Stimulated activated memory B cell treated with anti-CD40 and anti-IgM and Interleukin-4, amounts not matched to agents 10 μg/mL and 1 μg/mL and 100 μg/mL, for 72 hours (primary cell): ENCODE results near the gene RPL22L1.
"Not testable (repeated sequence)": the region's sequence is repeated elsewhere in the genome, so short reads cannot be mapped to it uniquely, and the experiment has no call there.

Experiments used
- ATAC-seq: fragments of 150-1000 bp; cut with Tn5 transposase; 2 replicates; pipeline ENCODE4 v1.10.0; 2021
- H3K27ac Mint-ChIP-seq: one replicate; pipeline ENCODE4 v1.8.0; 2022; ENCODE audit warnings: mild to moderate bottlenecking, mixed read lengths
- H3K27me3 Mint-ChIP-seq: one replicate; pipeline ENCODE4 v1.8.0; 2022; ENCODE audit warnings: mixed read lengths
- H3K36me3 Mint-ChIP-seq: one replicate; pipeline ENCODE4 v1.8.0; 2022; ENCODE audit warnings: mixed read lengths
- H3K4me1 Mint-ChIP-seq: one replicate; pipeline ENCODE4 v1.8.0; 2022; ENCODE audit warnings: mixed read lengths
- H3K4me3 Mint-ChIP-seq: one replicate; pipeline ENCODE4 v1.8.0; 2022; ENCODE audit warnings: mild to moderate bottlenecking, moderate library complexity, mixed read lengths
- H3K9me3 Mint-ChIP-seq: one replicate; pipeline ENCODE4 v1.8.0; 2022; ENCODE audit warnings: mixed read lengths

Gene RPL22L1

GRCh38 chr3:170869645-170870593 lies at the start of gene RPL22L1:
Gene RPL22L1, minus strand, starts transcription at chr3:170870195. Its CDS starts 28 bp downstream, at chr3:170870167.
- peak; percentile 99 for ATAC-seq
- no peaks in the 10 kb centered on the region for H3K27me3 Mint-ChIP-seq
- H3K27ac Mint-ChIP-seq: peak within 1 kb of the TSS; percentile 95
- H3K4me1 Mint-ChIP-seq: peaks cover 20% of the 10 kb centered on the region
- peak within 1 kb of the TSS; percentile 90 for H3K4me3 Mint-ChIP-seq
- H3K9me3 Mint-ChIP-seq: no peaks in the 10 kb centered on the region
- H3K36me3 Mint-ChIP-seq: peaks cover 28% of the 10 kb centered on the region

DNA sequence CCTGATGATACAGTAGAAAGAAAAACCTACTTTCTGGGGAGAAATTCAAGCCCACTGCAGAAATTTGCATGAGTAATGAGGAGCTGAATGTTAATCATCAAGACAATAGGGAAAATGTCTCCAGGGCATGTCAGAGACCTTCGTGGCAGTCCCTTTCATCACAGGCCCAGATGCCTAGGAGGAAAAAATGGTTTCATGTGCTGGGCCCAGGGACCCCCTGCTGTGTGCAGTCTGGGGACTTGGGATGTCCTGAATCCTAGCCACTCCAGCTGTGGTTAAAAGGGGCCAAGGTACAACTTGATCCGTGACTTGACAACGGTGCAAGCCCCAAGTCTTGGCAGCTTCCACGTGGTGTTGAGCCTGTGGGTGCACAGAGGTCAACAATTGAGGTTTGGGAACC lies 48.7 kb upstream of the RPL22L1 start:
- Mint-ChIP-seq H3K4me1 (no peaks in the 10 kb centered on the region), H3K4me3 (no peak overlapping the region), H3K27ac (no peak overlapping the region), H3K27me3 (peaks cover 38% of the 10 kb centered on the region), H3K36me3 (no peaks in the 10 kb centered on the region), H3K9me3 (peaks cover 39% of the 10 kb centered on the region)
- no peak for ATAC-seq

DNA sequence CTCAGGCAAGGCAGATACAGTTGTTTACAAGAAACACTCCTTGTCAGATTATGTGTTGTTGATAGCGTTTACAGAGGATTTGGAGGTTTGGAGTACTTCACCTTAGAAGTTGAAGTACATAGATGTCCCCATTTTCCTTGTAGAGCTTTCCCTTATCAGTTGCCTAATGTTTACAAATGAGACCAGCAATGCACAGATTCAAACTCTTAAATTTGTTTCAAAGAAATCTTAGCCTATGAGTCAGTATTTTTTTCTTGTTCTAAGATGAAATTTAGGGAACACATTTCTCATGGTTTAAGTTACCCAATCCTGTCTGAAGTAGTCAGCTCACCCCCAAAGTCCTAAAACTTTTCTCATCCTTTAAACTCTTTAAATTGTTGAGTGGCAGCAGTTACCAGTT lies 44.7 kb upstream of the RPL22L1 start:
- Mint-ChIP-seq H3K9me3 (peaks cover 24% of the 10 kb centered on the region), H3K4me3 (no peak overlapping the region), H3K27me3 (peaks cover 22% of the 10 kb centered on the region), H3K4me1 (no peaks in the 10 kb centered on the region), H3K36me3 (no peaks in the 10 kb centered on the region), H3K27ac (no peak overlapping the region)
- no peak for ATAC-seq

DNA sequence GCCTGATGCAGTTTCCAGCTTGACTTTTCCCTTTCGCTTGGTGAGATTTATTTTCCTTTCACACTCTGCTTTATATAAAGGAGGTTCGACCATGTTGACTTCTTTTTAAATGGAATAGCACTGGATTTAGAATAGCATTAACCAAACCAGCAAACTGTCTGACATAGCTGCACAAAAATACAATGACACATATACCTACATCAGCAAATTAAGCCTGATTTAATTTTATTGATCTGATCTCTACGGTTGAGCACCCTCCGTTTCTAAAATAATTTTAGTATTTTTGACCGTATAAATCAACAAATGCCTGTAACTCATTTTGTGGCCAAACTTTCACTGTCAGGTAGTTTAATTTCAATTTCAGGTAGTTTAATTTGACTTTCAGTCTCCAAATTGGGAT lies 44.2 kb upstream of the RPL22L1 start:
- Mint-ChIP-seq H3K27ac (no peak overlapping the region), H3K4me3 (no peak overlapping the region), H3K4me1 (no peaks in the 10 kb centered on the region), H3K9me3 (peaks cover 24% of the 10 kb centered on the region), H3K27me3 (peaks cover 17% of the 10 kb centered on the region), H3K36me3 (no peaks in the 10 kb centered on the region)
- ATAC-seq: no peak

- Mint-ChIP-seq H3K27ac (no peak overlapping the region), H3K27me3 (peaks cover 7% of the 10 kb centered on the region), H3K9me3 (peaks cover 10% of the 10 kb centered on the region), H3K36me3 (no peaks in the 10 kb centered on the region), H3K4me1 (peaks cover 12% of the 10 kb centered on the region), H3K4me3 (no peak overlapping the region)
- ATAC-seq: no peak
Measured at GRCh38 chr3:170911051-170911450, 41.1 kb upstream of the RPL22L1 start.

DNA sequence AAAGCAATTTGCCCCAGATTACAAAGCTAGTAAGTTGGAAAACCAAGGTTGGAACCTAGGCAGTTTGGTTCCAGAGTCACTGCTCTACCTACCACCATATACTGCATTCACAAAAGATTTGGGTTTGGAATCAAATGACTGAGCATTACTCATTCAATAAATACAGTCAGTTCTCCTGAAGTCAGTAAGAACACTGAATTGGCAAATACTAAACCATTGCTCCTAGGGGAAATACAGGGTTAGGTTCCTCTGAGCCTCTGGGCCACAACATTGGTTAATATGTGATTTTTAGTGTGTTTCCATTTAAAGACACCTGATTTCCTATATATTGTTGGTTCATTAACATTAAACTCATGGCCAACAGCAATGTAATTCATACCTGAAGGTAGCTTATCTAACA lies 40.5 kb upstream of the RPL22L1 start:
- H3K27ac Mint-ChIP-seq: no peak overlapping the region

GRCh38 chr3:170909129-170909903 lies 39.3 kb upstream of the RPL22L1 start:
- peak overlapping the region; percentile 99 for H3K4me3 Mint-ChIP-seq
- H3K27ac Mint-ChIP-seq: peak overlapping the region; percentile 86

More for the DNA sequence above, 40.5 kb upstream of the RPL22L1 start:
- Mint-ChIP-seq H3K4me1 (peaks cover 12% of the 10 kb centered on the region), H3K9me3 (peaks cover 8% of the 10 kb centered on the region), H3K4me3 (no peak overlapping the region), H3K27me3 (peaks cover 7% of the 10 kb centered on the region), H3K36me3 (no peaks in the 10 kb centered on the region)
- ATAC-seq: no peak

DNA sequence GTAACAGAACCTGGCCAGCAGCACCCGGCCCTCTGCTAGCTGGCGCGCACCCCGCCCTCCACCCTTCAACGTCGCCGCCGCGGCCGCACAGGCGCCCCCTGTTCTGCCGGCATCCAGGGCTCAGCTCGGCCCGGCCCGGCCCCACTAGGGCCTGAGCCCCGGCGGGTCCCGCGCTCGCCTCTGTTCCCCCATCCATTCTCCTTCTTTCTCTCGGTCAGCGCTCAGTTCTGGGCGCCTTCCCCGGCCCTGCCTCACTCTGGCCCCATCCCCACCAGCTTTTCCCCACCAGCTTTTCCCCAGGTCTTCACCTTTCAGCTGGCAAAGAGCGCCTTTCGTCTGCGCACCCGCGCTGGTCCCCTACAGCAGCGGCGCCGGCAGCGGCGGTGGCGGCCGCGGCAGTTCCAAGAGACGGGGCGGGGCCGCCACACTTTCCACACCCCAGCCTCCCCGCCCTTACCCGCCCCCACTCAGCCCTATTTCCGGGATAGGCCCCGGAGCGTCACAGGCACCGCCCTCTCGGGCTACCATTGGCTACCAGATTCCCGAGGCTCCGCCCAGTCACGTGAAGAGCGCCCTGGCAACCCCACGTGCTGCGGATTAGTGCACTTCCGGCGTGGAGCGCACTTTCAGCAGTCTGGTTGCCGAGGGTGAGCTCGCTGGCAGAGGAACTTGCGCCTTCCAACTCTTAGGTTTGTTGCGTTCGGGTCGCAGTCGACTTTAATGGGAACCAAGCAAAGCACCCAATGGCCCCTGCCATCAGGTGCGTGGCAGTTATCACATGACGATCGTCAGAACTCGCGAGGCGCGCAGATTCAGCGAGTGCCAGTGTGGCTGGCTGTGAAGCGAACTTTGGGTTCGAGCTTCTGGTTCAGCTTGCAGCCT lies 38.5 kb upstream of the RPL22L1 start, which contains the start of gene EIF5A2:
Gene EIF5A2 (minus strand): TSS at position 403 of the 882 bp plus-strand sequence. CDS start 831 bp downstream, outside the sequence.
- Mint-ChIP-seq H3K27me3 (no peaks in the 10 kb centered on the region), H3K9me3 (peaks cover 5% of the 10 kb centered on the region), H3K4me1 (peaks cover 12% of the 10 kb centered on the region), H3K27ac (peak within 1 kb of the TSS; percentile 86), H3K36me3 (no peaks in the 10 kb centered on the region), H3K4me3 (peak within 1 kb of the TSS; percentile 99)
- ATAC-seq: peak; percentile 97

More at GRCh38 chr3:170909129-170909903, 39.3 kb upstream of the RPL22L1 start:
- Mint-ChIP-seq H3K9me3 (peaks cover 5% of the 10 kb centered on the region), H3K36me3 (no peaks in the 10 kb centered on the region), H3K4me1 (peaks cover 12% of the 10 kb centered on the region), H3K27me3 (no peaks in the 10 kb centered on the region)
- ATAC-seq: no peak

GRCh38 chr3:170907637-170908234 lies 37.7 kb upstream of the RPL22L1 start:
- no peak for ATAC-seq
- Mint-ChIP-seq H3K4me3 (peak overlapping the region; percentile 99), H3K27me3 (no peaks in the 10 kb centered on the region), H3K4me1 (peaks cover 12% of the 10 kb centered on the region), H3K36me3 (peaks cover 5% of the 10 kb centered on the region), H3K27ac (peak overlapping the region; percentile 86), H3K9me3 (peaks cover 5% of the 10 kb centered on the region)

DNA sequence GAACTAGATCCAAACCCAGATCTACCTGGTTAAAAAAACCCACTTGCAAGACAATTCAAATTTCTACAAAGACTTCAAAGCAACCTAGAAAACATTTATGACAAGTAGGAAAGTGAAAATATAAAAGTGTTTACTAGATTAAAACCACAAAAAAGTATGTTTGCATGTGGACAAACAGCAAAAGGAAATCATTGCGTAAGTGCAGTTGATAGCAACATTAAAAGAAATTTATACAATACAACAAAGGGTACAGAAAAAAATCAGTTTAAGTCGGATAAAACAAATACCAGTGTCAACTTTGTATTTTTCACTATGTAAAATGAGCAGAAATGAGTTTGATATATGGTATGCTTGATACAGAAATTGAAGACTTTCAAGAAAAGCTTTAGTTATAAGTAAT lies 35.9 kb upstream of the RPL22L1 start:
- Mint-ChIP-seq H3K27ac (no peak overlapping the region), H3K4me1 (peaks cover 12% of the 10 kb centered on the region), H3K9me3 (peaks cover 5% of the 10 kb centered on the region), H3K36me3 (peaks cover 11% of the 10 kb centered on the region), H3K4me3 (no peak overlapping the region), H3K27me3 (no peaks in the 10 kb centered on the region)
- ATAC-seq: no peak

DNA sequence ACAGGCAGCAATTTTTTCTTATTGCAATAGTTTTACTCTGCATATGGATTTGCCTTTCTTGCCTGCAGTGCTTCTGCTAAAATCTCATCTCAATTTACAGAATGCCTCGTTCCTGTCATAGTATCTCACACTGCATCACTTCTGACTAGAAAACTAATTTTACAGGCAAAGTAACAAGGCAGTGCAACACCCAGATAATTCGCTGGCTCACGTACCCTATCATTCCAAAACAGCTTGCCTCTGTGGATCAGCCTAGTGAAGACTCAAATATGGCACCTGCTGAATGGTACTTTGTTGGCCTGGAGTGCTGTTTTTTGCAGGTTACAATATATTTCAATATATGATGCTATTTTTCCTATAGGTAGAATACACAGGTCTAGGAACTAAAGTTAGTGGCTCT lies 33.1 kb upstream of the RPL22L1 start:
- peaks cover 7% of the 10 kb centered on the region for H3K4me1 Mint-ChIP-seq
- H3K36me3 Mint-ChIP-seq: peaks cover 23% of the 10 kb centered on the region
- H3K27ac Mint-ChIP-seq: no peak overlapping the region
- no peaks in the 10 kb centered on the region for H3K9me3 Mint-ChIP-seq
- no peak overlapping the region for H3K4me3 Mint-ChIP-seq
- no peaks in the 10 kb centered on the region for H3K27me3 Mint-ChIP-seq
- ATAC-seq: no peak

DNA sequence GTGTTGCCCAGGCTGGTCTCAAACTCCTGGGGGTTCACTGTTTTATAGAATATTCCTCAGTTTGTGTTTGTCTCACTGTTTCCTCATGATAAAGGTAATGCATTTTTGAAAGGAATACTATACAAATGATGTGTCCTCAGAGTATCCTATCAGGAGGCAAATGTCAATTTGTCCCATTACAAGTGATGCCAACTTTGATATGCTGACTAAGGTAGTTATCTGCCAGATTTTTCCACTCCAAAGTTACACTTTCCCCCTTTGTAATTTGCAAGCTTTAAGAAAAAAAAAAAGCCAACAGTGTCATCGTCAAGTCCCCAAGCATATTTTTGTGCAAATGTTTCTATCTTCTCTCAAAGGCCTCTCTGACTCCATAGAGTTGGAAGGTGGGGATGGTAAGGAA lies 29.5 kb upstream of the RPL22L1 start:
- peaks cover 42% of the 10 kb centered on the region for H3K36me3 Mint-ChIP-seq
- no peaks in the 10 kb centered on the region for H3K27me3 Mint-ChIP-seq
- ATAC-seq: no peak
- no peak overlapping the region for H3K4me3 Mint-ChIP-seq
- H3K4me1 Mint-ChIP-seq: no peaks in the 10 kb centered on the region
- no peak overlapping the region for H3K27ac Mint-ChIP-seq
- peaks cover 4% of the 10 kb centered on the region for H3K9me3 Mint-ChIP-seq

GRCh38 chr3:170897978-170898377 lies 28.0 kb upstream of the RPL22L1 start:
- H3K27me3 Mint-ChIP-seq: no peaks in the 10 kb centered on the region
- H3K36me3 Mint-ChIP-seq: peaks cover 39% of the 10 kb centered on the region
- no peak overlapping the region for H3K4me3 Mint-ChIP-seq
- ATAC-seq: no peak
- no peaks in the 10 kb centered on the region for H3K4me1 Mint-ChIP-seq
- peaks cover 4% of the 10 kb centered on the region for H3K9me3 Mint-ChIP-seq
- H3K27ac Mint-ChIP-seq: no peak overlapping the region

DNA sequence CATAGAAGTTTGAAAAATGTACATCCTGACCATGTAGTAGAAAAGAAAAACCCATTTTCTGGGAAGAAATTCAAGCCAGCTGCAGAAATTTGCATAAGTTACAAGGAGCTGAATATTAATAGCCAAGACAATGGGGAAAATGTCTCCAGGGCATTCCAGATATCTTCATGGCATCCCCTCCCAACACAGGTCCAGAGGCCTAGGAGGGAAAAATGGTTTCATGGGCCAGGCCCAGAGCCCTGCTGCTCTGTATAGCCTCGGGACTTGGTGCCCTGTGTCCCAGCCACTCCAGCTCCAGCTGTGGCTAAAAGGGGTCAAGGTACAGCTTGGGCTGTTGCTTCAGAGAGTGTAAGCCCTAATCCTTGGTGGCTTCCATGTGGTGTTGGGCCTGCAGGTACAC lies 27.2 kb upstream of the RPL22L1 start:
- H3K4me3 Mint-ChIP-seq, ATAC-seq, H3K27ac Mint-ChIP-seq, H3K9me3 Mint-ChIP-seq, H3K27me3 Mint-ChIP-seq, H3K4me1 Mint-ChIP-seq: not testable (repeated sequence)
- peaks cover 36% of the 10 kb centered on the region for H3K36me3 Mint-ChIP-seq
